Lung (tissue), 12 donors: Measurements from ENCODE around the gene COA1. TPM values are rescaled to one million over a fixed set of nuclear protein-coding genes. Genes with fewer than 3 reads are reported as not detected.
A peak's percentile ranks its signal among the peaks of the same experiment; 100 is the strongest.

Experiments used
- ATAC-seq: fragments of 200-7000 bp; cut with Tn5 transposase; one replicate; pipeline ENCODE4 v1.9.1; 2020; ENCODE audit warnings: moderate number of reproducible peaks; ENCODE audit not compliant: insufficient read depth, low FRiP score
- DNase-seq, 3 donors: peaks; one replicate each; pipeline ENCODE4 v3.0.0-alpha.2; 2013 to 2017
- H3K27ac ChIP-seq, 2 donors: one replicate each; pipeline ENCODE4 v1.5.1; 2013; ENCODE audit warnings: mild to moderate bottlenecking in 2 of 2, moderate library complexity in 2 of 2, control low read depth in 1 of 2, inconsistent platforms in 1 of 2, low read depth in 1 of 2, low read length in 1 of 2
- H3K27me3 ChIP-seq, 3 donors: one replicate each; pipeline ENCODE4 v1.5.1; 2013; ENCODE audit warnings: low read length in 2 of 3; ENCODE audit not compliant: control insufficient read depth in 3 of 3, insufficient read depth in 3 of 3
- H3K36me3 ChIP-seq, 4 donors: one replicate each; pipeline ENCODE4 v1.5.1; 2013; ENCODE audit warnings: low read length in 4 of 4, mild to moderate bottlenecking in 1 of 4, moderate library complexity in 1 of 4; ENCODE audit not compliant: control insufficient read depth in 4 of 4, insufficient read depth in 4 of 4
- H3K4me1 ChIP-seq, 5 donors: one replicate each; pipeline ENCODE4 v1.5.1; 2013; ENCODE audit warnings: low read length in 5 of 5, mild to moderate bottlenecking in 2 of 5, moderate library complexity in 1 of 5; ENCODE audit not compliant: control insufficient read depth in 5 of 5, insufficient read depth in 5 of 5
- H3K4me3 ChIP-seq: one replicate; pipeline ENCODE4 v1.5.1; 2013; ENCODE audit warnings: mild to moderate bottlenecking, control low read depth, moderate library complexity
- H3K9ac ChIP-seq, 2 donors: one replicate each; pipeline ENCODE4 v1.5.1; 2013; ENCODE audit warnings: low read length in 2 of 2, control low read depth in 1 of 2; ENCODE audit not compliant: insufficient read depth in 1 of 2
- H3K9me3 ChIP-seq, 4 donors: one replicate each; pipeline ENCODE4 v1.5.1; 2013; ENCODE audit warnings: low read length in 3 of 4, mild to moderate bottlenecking in 1 of 4, moderate library complexity in 1 of 4; ENCODE audit not compliant: control insufficient read depth in 4 of 4, insufficient read depth in 3 of 4
- WGBS, 2 donors: extraction: QIAGEN DNeasy Blood & Tissue Kit; methylation state at CpG; one replicate each; pipeline ENCODE4 v1.1.7; 2013; 5-methylcytosine and 5-hydroxymethylcytosine counted together
- polyA plus RNA-seq, 2 donors: library from polyadenylated mRNA; stranded (reverse); fragments of 200-250 nt; gene quantifications; one replicate each; pipeline ENCODE4 v1.2.1, GENCODE V29; 2013
- total RNA-seq, 2 donors: library from RNA; depleted of rRNA in 1 of 2; stranded (reverse); fragments of >200 nt in 1 of 2; gene quantifications; one replicate each; pipeline ENCODE4 v1.2.1, GENCODE V29; 2014 to 2021
- TF ChIP-seq, protein P1 (sequence below): IDR thresholded peaks from 2 replicates; pipeline ENCODE4 v1.5.1; 2012; ENCODE audit warnings: mild to moderate bottlenecking; ENCODE audit errors: control extremely low read depth, extremely low read depth
- donor health status: control.
- donor health status: control.
- donor health status: Bipolar disorder and iron deficiency.
- donor health status: healthy.
- donor health status: DM: yes; HTN: yes; CAD: no.

The COA1 gene
- total and polyA plus RNA-seq, 4 donors, result 35.0 to 92.1 (median 42.6) TPM

DNA sequence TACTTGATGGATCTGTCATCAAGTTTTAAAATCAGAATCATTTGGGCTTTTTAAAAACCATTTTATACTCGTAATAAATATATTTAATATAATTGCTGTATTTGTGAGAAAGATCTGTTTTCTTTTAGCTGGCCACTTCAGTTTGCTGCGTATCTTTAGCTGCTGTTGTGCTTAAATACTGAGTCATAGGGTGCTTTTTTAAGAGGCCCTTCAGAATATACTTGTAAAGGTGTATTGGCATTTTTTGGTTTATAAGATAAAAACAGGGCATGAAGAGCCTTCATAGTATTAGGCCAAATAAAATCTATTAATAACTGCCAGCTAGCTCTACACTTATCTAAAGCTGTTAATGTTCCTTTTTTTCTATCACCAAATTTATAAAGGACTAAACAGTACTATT, 102.6 kb downstream of the COA1 start:
- 65 to 86% methylated on average over 2 of the region's 2 CpGs for WGBS, 2 donors
- Histone ChIP-seq H3K36me3 (peaks cover 0 to 28% (median 6%) of the 10 kb centered on the region in 4 donors), H3K4me1 (no peaks in the 10 kb centered on the region), H3K27me3 (no peaks in the 10 kb centered on the region), H3K27ac (no peak overlapping the region), H3K4me3 (no peak overlapping the region), H3K9ac (no peak overlapping the region), H3K9me3 (no peaks in the 10 kb centered on the region)
- ATAC-seq, result no peak
- TF ChIP-seq, protein P1, sequence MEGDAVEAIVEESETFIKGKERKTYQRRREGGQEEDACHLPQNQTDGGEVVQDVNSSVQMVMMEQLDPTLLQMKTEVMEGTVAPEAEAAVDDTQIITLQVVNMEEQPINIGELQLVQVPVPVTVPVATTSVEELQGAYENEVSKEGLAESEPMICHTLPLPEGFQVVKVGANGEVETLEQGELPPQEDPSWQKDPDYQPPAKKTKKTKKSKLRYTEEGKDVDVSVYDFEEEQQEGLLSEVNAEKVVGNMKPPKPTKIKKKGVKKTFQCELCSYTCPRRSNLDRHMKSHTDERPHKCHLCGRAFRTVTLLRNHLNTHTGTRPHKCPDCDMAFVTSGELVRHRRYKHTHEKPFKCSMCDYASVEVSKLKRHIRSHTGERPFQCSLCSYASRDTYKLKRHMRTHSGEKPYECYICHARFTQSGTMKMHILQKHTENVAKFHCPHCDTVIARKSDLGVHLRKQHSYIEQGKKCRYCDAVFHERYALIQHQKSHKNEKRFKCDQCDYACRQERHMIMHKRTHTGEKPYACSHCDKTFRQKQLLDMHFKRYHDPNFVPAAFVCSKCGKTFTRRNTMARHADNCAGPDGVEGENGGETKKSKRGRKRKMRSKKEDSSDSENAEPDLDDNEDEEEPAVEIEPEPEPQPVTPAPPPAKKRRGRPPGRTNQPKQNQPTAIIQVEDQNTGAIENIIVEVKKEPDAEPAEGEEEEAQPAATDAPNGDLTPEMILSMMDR, result no peak
- DNase-seq, result no peak

DNA sequence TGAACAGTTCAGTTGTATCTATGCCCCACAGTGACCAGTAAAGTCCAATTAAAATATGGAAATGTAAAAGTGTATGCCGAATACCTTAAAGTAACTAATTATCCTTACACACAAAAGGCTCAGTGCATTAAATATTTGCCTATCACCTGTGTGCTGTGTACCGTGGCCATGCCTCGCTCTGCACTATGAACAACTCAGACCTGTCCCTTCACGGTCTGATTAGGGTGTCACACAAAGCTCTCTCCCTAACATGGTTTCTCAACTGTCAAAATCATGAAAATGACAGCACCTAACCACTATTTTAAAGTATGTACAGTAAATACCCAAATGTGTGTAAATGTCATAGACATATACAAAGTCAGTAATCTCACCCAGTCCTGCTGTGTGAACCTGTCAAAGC, 103.3 kb downstream of the COA1 start:
- no peak overlapping the region for H3K4me3 ChIP-seq
- 74 to 84% methylated on average over 4 of the region's 4 CpGs for WGBS, 2 donors
- ATAC-seq (no peak), DNase-seq (no peak)
- H3K9me3 ChIP-seq, result no peaks in the 10 kb centered on the region
- no peaks in the 10 kb centered on the region for H3K27me3 ChIP-seq
- TF ChIP-seq, protein P1, result no peak
- peak overlapping the region in 1 of 2 donors; percentile 67 for H3K27ac ChIP-seq
- H3K36me3 ChIP-seq, result peaks cover 0 to 28% (median 4%) of the 10 kb centered on the region in 4 donors
- H3K4me1 ChIP-seq, result no peaks in the 10 kb centered on the region
- no peak overlapping the region for H3K9ac ChIP-seq

DNA sequence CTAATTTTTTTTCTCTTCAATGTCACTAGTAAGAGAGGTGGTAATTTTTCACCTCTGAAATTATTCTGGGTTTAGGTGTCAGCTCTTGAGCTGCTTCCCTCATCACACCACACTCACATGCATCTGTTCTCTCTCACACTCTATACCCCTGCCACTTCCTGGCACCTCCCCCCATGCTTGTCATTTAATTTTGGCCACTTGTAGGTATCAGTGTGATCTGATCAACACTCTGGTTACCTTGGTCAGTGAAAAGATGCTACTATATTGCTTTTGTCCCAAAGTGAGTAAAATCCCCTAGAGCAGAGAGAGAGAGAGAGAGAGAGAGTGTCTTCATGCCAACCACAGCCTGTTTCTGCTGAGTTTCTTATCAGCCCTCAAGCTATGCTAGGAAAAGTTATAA, 103.9 kb downstream of the COA1 start:
- Histone ChIP-seq H3K36me3 (peaks cover 0 to 28% (median 4%) of the 10 kb centered on the region in 4 donors), H3K27ac (peak overlapping the region in 1 of 2 donors; percentile 40), H3K9ac (no peak overlapping the region), H3K27me3 (no peaks in the 10 kb centered on the region), H3K4me3 (no peak overlapping the region), H3K9me3 (no peaks in the 10 kb centered on the region), H3K4me1 (no peaks in the 10 kb centered on the region)
- ATAC-seq, result no peak
- DNase-seq, result no peak
- TF ChIP-seq, protein P1, result no peak

DNA sequence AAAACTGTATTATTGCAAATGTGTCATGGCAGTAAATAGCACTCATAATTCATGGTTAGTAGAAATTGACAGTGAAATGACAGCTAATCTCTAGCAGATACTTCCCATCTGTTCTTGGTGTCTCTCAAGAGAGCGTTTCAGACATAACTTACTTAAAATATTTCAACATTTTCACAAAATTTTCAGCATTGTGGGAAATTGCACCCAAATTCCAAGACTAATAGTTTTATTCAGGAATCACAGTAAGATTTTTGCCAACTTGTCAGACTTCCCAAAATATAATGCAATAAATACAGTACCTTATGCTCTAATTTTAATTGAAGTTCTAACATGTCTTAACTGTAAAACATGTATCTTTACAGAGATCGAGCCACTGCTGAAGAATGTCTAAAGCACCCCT, 105.2 kb downstream of the COA1 start:
- no peak overlapping the region for H3K4me3 ChIP-seq
- TF ChIP-seq, protein P1, result no peak
- no peak overlapping the region for H3K9ac ChIP-seq
- no peaks in the 10 kb centered on the region for H3K27me3 ChIP-seq
- no peak for ATAC-seq
- no peak overlapping the region for H3K27ac ChIP-seq
- no peaks in the 10 kb centered on the region for H3K9me3 ChIP-seq
- H3K36me3 ChIP-seq, result peaks cover 0 to 28% (median 3%) of the 10 kb centered on the region in 4 donors
- no peak for DNase-seq
- WGBS, 2 donors, result 85 to 86% methylated on average over 2 of the region's 2 CpGs
- no peaks in the 10 kb centered on the region for H3K4me1 ChIP-seq
